Stimulated activated CD8-positive, alpha-beta memory T cell treated with anti-CD3 and anti-CD28 coated beads, Interleukin-4, amount 100 ng/mL, for 48 hours (primary cell): ENCODE results near the gene ABCB11.
"Not testable (repeated sequence)": the region's sequence is repeated elsewhere in the genome, so short reads cannot be mapped to it uniquely, and the experiment has no call there.

ENCODE experiments used
- DNase-seq: peaks from one replicate; pipeline ENCODE4 v3.0.0-alpha.2; 2020

The ABCB11 gene

GRCh38 chr2:168969865-168970264, 61.3 kb downstream of the ABCB11 start:
- DNase-seq, result no peak

GRCh38 chr2:168968342-168968741, 62.8 kb downstream of the ABCB11 start:
- no peak for DNase-seq

- DNase-seq, result no peak
Measured at GRCh38 chr2:168964251-168964807, 66.8 kb downstream of the ABCB11 start.

- DNase-seq, result no peak
Measured at GRCh38 chr2:168962636-168963035, 68.5 kb downstream of the ABCB11 start.

GRCh38 chr2:168961450-168962229, 69.5 kb downstream of the ABCB11 start:
- DNase-seq, result no peak

GRCh38 chr2:168956392-168956791, 74.7 kb downstream of the ABCB11 start:
- no peak for DNase-seq

- no peak for DNase-seq
Measured at GRCh38 chr2:168955321-168955720, 75.8 kb downstream of the ABCB11 start.

GRCh38 chr2:168954256-168954655, 76.9 kb downstream of the ABCB11 start:
- no peak for DNase-seq

- no peak for DNase-seq
Measured at GRCh38 chr2:168952424-168952823, 78.7 kb downstream of the ABCB11 start.

GRCh38 chr2:168951871-168952270, 79.3 kb downstream of the ABCB11 start:
- no peak for DNase-seq

- DNase-seq, result no peak
Measured at GRCh38 chr2:168949324-168949723, 81.8 kb downstream of the ABCB11 start.

- DNase-seq, result no peak
Measured at GRCh38 chr2:168948621-168949212, 82.4 kb downstream of the ABCB11 start.

GRCh38 chr2:168945508-168945907, 85.6 kb downstream of the ABCB11 start:
- DNase-seq, result no peak

- DNase-seq, result no peak
Measured at GRCh38 chr2:168944065-168944464, 87.1 kb downstream of the ABCB11 start.

- no peak for DNase-seq
Measured at GRCh38 chr2:168941297-168941696, 89.8 kb downstream of the ABCB11 start.

- DNase-seq, result no peak
Measured at GRCh38 chr2:168939918-168940317, 91.2 kb downstream of the ABCB11 start.

GRCh38 chr2:168939061-168939460, 92.1 kb downstream of the ABCB11 start:
- DNase-seq, result no peak

GRCh38 chr2:168935810-168936581, 95.1 kb downstream of the ABCB11 start:
- DNase-seq, result no peak

GRCh38 chr2:168934826-168935225, 96.3 kb downstream of the ABCB11 start:
- DNase-seq, result no peak

- DNase-seq, result not testable (repeated sequence)
Measured at GRCh38 chr2:168932174-168932573, 99.0 kb downstream of the ABCB11 start.

- no peak for DNase-seq
Measured at GRCh38 chr2:168930242-168930641, 100.9 kb downstream of the ABCB11 start.

- DNase-seq, result no peak
Measured at GRCh38 chr2:168929031-168929430, 102.1 kb downstream of the ABCB11 start.

GRCh38 chr2:168928113-168928831, 102.9 kb downstream of the ABCB11 start:
- no peak for DNase-seq
